Tibial nerve (tissue), 4 donors: ENCODE results near the gene WDR45B.

Experiments used
- CTCF ChIP-seq, 5 experiments: fragments of 200-600 bp in 3 of 5; fragments of 450-650 bp in 2 of 5; sonication (generic) in 3 of 5; IDR thresholded peaks; one replicate each; pipeline ENCODE4 v1.5.1; 2016 to 2019; ENCODE audit warnings: antibody characterized with exemption in 5 of 5, mild to moderate bottlenecking in 3 of 5, moderate library complexity in 2 of 5
- EP300 ChIP-seq, 2 donors: sonication (generic); formaldehyde crosslinking; IDR thresholded peaks; one replicate each; pipeline ENCODE4 v1.6.1; 2017; ENCODE audit warnings: antibody characterized with exemption in 2 of 2, mild to moderate bottlenecking in 1 of 2

DNA sequence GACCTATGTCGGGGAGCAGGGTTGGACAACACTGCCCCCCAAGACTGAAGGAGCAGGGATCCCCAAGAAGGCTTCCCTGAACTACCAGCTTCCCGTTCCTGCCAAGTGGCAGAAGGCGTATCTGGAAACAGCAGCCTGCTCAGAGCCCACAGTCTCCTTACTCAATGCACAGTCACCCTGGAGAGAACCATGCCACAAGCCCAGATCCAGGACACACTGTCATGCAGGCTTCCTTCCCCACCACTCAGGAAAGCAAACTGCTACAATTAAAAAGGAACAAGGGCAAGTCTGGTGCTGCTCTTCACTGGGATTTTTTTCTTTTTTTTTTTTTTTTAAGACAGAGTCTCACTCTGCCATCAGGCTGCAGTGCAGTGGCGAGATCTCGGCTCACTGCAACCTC lies 8.2 kb downstream of the WDR45B start:
- TF ChIP-seq CTCF (IDR thresholded peaks at IDR 0.05) = no peak
- no peak for TF ChIP-seq EP300 (IDR thresholded peaks at IDR 0.05)
